ENCODE results near the gene SUPT20H.

DNA sequence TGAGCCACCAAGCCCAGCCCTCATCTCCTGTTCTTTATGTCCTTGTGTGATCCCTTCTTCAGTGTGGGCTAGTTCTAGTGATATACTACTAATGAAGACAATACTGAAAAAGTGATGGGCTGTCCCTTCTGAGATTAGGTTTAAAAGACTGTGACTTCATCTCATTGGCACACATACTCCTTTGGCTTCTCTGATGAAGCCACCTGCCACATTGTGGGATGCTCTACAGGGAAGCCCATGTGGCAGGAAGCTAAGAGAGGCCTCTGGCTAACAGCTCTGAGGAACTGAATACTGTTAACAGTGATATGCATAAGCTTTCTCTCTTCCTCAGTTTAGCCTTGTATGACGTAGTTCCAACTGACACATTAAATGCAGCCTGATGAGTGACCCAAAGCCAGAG lies 32.3 kb upstream of the SUPT20H start:
- TF ChIP-seq, protein P1, sequence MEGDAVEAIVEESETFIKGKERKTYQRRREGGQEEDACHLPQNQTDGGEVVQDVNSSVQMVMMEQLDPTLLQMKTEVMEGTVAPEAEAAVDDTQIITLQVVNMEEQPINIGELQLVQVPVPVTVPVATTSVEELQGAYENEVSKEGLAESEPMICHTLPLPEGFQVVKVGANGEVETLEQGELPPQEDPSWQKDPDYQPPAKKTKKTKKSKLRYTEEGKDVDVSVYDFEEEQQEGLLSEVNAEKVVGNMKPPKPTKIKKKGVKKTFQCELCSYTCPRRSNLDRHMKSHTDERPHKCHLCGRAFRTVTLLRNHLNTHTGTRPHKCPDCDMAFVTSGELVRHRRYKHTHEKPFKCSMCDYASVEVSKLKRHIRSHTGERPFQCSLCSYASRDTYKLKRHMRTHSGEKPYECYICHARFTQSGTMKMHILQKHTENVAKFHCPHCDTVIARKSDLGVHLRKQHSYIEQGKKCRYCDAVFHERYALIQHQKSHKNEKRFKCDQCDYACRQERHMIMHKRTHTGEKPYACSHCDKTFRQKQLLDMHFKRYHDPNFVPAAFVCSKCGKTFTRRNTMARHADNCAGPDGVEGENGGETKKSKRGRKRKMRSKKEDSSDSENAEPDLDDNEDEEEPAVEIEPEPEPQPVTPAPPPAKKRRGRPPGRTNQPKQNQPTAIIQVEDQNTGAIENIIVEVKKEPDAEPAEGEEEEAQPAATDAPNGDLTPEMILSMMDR (IDR thresholded peaks at IDR 0.05), result no peak
- TF ChIP-seq POLR2A (IDR thresholded peaks at IDR 0.05), result no peak

Data from upper lobe of left lung (tissue), 4 donors.